B cell (primary cell): ENCODE measurements around the gene TSC22D4. TPM values are rescaled to one million over a fixed set of nuclear protein-coding genes. Genes with fewer than 3 reads are reported as not detected.

Experiments used
- ATAC-seq: fragments of 200-7000 bp; cut with Tn5 transposase; one replicate; pipeline ENCODE4 v1.10.0; 2021; ENCODE audit warnings: low read depth, mild to moderate bottlenecking, moderate number of reproducible peaks, moderate library complexity
- CTCF ChIA-PET: fragments of 350-600 bp; sonication (Branson Sonifier 250); formaldehyde crosslinking; loops from one replicate; lab custom pipeline; 2021; ENCODE audit warnings: antibody characterized with exemption, inconsistent platforms; lab: Charles Lee
- POLR2A ChIA-PET: fragments of 350-600 bp; sonication (Branson Sonifier 250); formaldehyde crosslinking; loops from one replicate; lab custom pipeline; 2021; ENCODE audit warnings: antibody characterized with exemption; lab: Charles Lee
- DNase-seq: peaks from one replicate; pipeline ENCODE4 v3.0.0; 2013
- H2AFZ ChIP-seq: 2 replicates; pipeline ENCODE4 v1.6.1; 2012; ENCODE audit warnings: mild to moderate bottlenecking, low read depth, low read length; ENCODE audit not compliant: insufficient read depth, poor library complexity, severe bottlenecking
- H3K27ac ChIP-seq, 2 donors: 1 replicate in 1 of 2; 2 replicates in 1 of 2; pipeline ENCODE4 v1.5.1; 2012 to 2013; ENCODE audit warnings: low read length in 2 of 2, mild to moderate bottlenecking in 2 of 2, moderate library complexity in 1 of 2
- H3K27me3 ChIP-seq, 4 experiments: fragments of 200-600 bp in 1 of 4; sonication (generic) in 1 of 4; replicated peaks in 1 of 4; 1 replicate in 2 of 4; 2 replicates in 2 of 4; pipeline versions ENCODE4 v1.6.1 to v1.7.0; 2013 to 2016; ENCODE audit warnings: low read length in 3 of 4, mild to moderate bottlenecking in 2 of 4, mixed read lengths in 1 of 4, moderate library complexity in 1 of 4; ENCODE audit not compliant: insufficient read depth in 4 of 4, control insufficient read depth in 3 of 4; ENCODE audit errors: control extremely low read depth in 1 of 4
- H3K36me3 ChIP-seq, 2 experiments: replicated peaks in 1 of 2; 1 replicate in 1 of 2; 2 replicates in 1 of 2; pipeline versions ENCODE4 v1.6.1 to v1.7.1; 2013; ENCODE audit warnings: low read length in 1 of 2; ENCODE audit not compliant: insufficient read depth in 2 of 2, control insufficient read depth in 1 of 2; ENCODE audit errors: control extremely low read depth in 1 of 2, extremely low read depth in 1 of 2
- H3K4me1 ChIP-seq, 2 donors: fragments of 200-600 bp in 1 of 2; sonication (generic) in 1 of 2; 1 replicate in 1 of 2; 2 replicates in 1 of 2; pipeline versions ENCODE4 v1.5.1 to v1.6.1; 2013 to 2017; ENCODE audit warnings: low read length in 2 of 2; ENCODE audit not compliant: control insufficient read depth in 2 of 2, insufficient read depth in 2 of 2
- H3K4me2 ChIP-seq: replicated peaks from 2 replicates; pipeline ENCODE3; 2012; ENCODE audit warnings: mild to moderate bottlenecking, low read depth, low read length; ENCODE audit not compliant: poor library complexity, severe bottlenecking
- H3K4me3 ChIP-seq, 5 experiments: fragments of 200-600 bp in 1 of 5; sonication (generic) in 1 of 5; 1 replicate in 3 of 5; 2 replicates in 2 of 5; pipeline versions ENCODE4 v1.5.1 to v1.7.0; 2011 to 2016; ENCODE audit warnings: low read length in 4 of 5, mild to moderate bottlenecking in 4 of 5, low read depth in 2 of 5, control low read depth in 1 of 5, moderate library complexity in 1 of 5; ENCODE audit not compliant: insufficient read depth in 1 of 5; ENCODE audit errors: control extremely low read depth in 1 of 5, extremely low read depth in 1 of 5
- H3K79me2 ChIP-seq: fragments of 200-600 bp; sonication (generic); one replicate; pipeline ENCODE4 v1.6.0; 2016; ENCODE audit warnings: low read length; ENCODE audit not compliant: control insufficient read depth, insufficient read depth
- H3K9ac ChIP-seq: fragments of 200-600 bp; sonication (generic); 2 replicates; pipeline ENCODE4 v1.6.1; 2017; ENCODE audit warnings: mild to moderate bottlenecking, low read length, moderate library complexity
- H3K9me3 ChIP-seq, 3 donors: one replicate each; pipeline versions ENCODE4 v1.6.1 to v1.7.1; 2013; ENCODE audit warnings: low read length in 2 of 3; ENCODE audit not compliant: control insufficient read depth in 2 of 3, insufficient read depth in 1 of 3; ENCODE audit errors: control extremely low read depth in 1 of 3
- H4K20me1 ChIP-seq: 2 replicates; pipeline ENCODE4 v1.6.0; 2012; ENCODE audit warnings: mild to moderate bottlenecking, low read length; ENCODE audit not compliant: insufficient read depth, control insufficient read depth, poor library complexity, severe bottlenecking
- H3K27ac Mint-ChIP-seq: one replicate; pipeline ENCODE4 v1.8.0; 2021; ENCODE audit warnings: mixed read lengths
- H3K27me3 Mint-ChIP-seq: one replicate; pipeline ENCODE4 v1.8.0; 2021; ENCODE audit warnings: mixed read lengths
- H3K4me1 Mint-ChIP-seq: one replicate; pipeline ENCODE4 v1.8.0; 2021; ENCODE audit warnings: mixed read lengths
- H3K4me3 Mint-ChIP-seq: one replicate; pipeline ENCODE4 v1.8.0; 2021; ENCODE audit warnings: mixed read lengths
- H3K9me3 Mint-ChIP-seq: one replicate; pipeline ENCODE4 v1.8.0; 2022; ENCODE audit warnings: mixed read lengths; ENCODE audit not compliant: insufficient read depth
- EZH2 ChIP-seq: IDR thresholded peaks from 2 replicates; pipeline ENCODE4 v1.6.1; 2012; ENCODE audit warnings: borderline replicate concordance, low read depth, mild to moderate bottlenecking, moderate library complexity, low read length; ENCODE audit not compliant: insufficient read depth, poor library complexity, severe bottlenecking
- WGBS: methylation state at CpG from one replicate; pipeline ENCODE4 v1.1.5; 2013; ENCODE audit warnings: missing lambda C conversion rate; ENCODE audit not compliant: insufficient coverage; 5-methylcytosine and 5-hydroxymethylcytosine counted together
- intact Hi-C: fragments of 100-400 bp; cut with micrococcal nuclease; formaldehyde crosslinking; loops from one replicate; pipeline ENCODE4 v1.10.0; 2022
- polyA plus RNA-seq: library from polyadenylated mRNA; depleted of rRNA; stranded (reverse); fragments of >200 nt; gene quantifications from 2 replicates; pipeline ENCODE4 v1.2.3, GENCODE V29; 2012
- total RNA-seq, 2 donors: library from RNA; stranded (reverse); fragments of 120-200 nt in 1 of 2; gene quantifications; 1 replicate in 1 of 2; 2 replicates in 1 of 2; pipeline versions ENCODE4 v1.2.3 to v1.2.4, GENCODE V29; 2013 to 2022
- TF ChIP-seq, protein P1 (sequence below): fragments of 200-600 bp; IDR thresholded peaks from one replicate; pipeline ENCODE4 v1.8.0; 2022; ENCODE audit warnings: antibody characterized with exemption, mild to moderate bottlenecking

Gene TSC22D4
- total and polyA plus RNA-seq, 2 donors (not counting 1 experiment from before 2014, with no cell fraction given) = 80.2 to 92.8 TPM

DNA sequence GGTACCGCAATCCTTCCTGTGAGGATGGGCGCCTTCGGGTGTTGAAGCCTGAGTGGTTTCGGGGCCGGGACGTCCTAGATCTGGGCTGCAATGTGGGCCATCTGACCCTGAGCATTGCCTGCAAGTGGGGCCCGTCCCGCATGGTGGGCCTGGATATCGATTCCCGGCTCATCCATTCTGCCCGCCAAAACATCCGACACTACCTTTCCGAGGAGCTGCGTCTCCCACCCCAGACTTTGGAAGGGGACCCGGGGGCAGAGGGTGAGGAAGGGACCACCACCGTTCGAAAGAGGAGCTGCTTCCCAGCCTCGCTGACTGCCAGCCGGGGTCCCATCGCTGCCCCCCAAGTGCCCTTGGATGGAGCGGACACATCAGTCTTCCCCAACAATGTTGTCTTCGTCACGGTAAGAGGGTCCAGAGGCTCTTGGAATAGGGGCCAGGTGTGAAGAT, 47.7 kb downstream of the TSC22D4 start:
- Histone ChIP-seq H3K4me2 (peak overlapping the region; percentile 84), H3K9ac (no peak overlapping the region), H3K36me3 (peaks cover 5 to 30% of the 10 kb centered on the region in 2 experiments), H2AFZ (no peak overlapping the region), H3K9me3 (peaks cover 0 to 7% (median 0%) of the 10 kb centered on the region in 3 donors), H3K79me2 (peaks cover 39% of the 10 kb centered on the region), H3K27me3 (no peaks in the 10 kb centered on the region), H3K4me3 (peak overlapping the region in 2 of 5 experiments; percentile 85 to 91), H3K27ac (peak overlapping the region in 1 of 2 donors; percentile 100), H3K4me1 (peaks cover 33 to 50% of the 10 kb centered on the region in 2 donors), H4K20me1 (peaks cover 44% of the 10 kb centered on the region)
- TF ChIP-seq EZH2 = no peak
- TF ChIP-seq, protein P1, sequence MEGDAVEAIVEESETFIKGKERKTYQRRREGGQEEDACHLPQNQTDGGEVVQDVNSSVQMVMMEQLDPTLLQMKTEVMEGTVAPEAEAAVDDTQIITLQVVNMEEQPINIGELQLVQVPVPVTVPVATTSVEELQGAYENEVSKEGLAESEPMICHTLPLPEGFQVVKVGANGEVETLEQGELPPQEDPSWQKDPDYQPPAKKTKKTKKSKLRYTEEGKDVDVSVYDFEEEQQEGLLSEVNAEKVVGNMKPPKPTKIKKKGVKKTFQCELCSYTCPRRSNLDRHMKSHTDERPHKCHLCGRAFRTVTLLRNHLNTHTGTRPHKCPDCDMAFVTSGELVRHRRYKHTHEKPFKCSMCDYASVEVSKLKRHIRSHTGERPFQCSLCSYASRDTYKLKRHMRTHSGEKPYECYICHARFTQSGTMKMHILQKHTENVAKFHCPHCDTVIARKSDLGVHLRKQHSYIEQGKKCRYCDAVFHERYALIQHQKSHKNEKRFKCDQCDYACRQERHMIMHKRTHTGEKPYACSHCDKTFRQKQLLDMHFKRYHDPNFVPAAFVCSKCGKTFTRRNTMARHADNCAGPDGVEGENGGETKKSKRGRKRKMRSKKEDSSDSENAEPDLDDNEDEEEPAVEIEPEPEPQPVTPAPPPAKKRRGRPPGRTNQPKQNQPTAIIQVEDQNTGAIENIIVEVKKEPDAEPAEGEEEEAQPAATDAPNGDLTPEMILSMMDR = no peak
- DNase-seq (peak; percentile 49), ATAC-seq (no peak)
- POLR2A ChIA-PET = interaction anchor here (0.6 kb wide), 1 partner anchor 23 kb away, joined by 6 read pairs; no protein-coding TSS in a partner anchor
- H3K4me1 Mint-ChIP-seq = peaks cover 57% of the 10 kb centered on the region
- no peaks in the 10 kb centered on the region for H3K9me3 Mint-ChIP-seq
- WGBS = 95% methylated on average over 21 of the region's 23 CpGs
- peak overlapping the region; percentile 81 for H3K27ac Mint-ChIP-seq
- H3K4me3 Mint-ChIP-seq = peak overlapping the region; percentile 90
- intact Hi-C loops = no loop called here
- CTCF ChIA-PET = no interaction called here
- H3K27me3 Mint-ChIP-seq = no peaks in the 10 kb centered on the region
